SK-N-MC (cell line): ENCODE measurements around the gene SYT6.

ENCODE experiments used
- EZH2 ChIP-seq: fragments of 200-600 bp; sonication (generic); IDR thresholded peaks from one replicate; pipeline ENCODE4 v1.6.1; 2017; ENCODE audit warnings: antibody characterized with exemption
- FOXP2 ChIP-seq: optimal IDR thresholded peaks from 2 replicates; pipeline ENCODE3; 2011; ENCODE audit warnings: mild to moderate bottlenecking, moderate library complexity; ENCODE audit not compliant: insufficient read depth; ENCODE audit errors: extremely low read length, control extremely low read depth
- POLR2AphosphoS5 ChIP-seq: IDR thresholded peaks from 2 replicates; pipeline ENCODE4 v1.6.1; 2012; ENCODE audit warnings: mild to moderate bottlenecking, low read depth, low read length, borderline replicate concordance

GRCh38 chr1:114112775-114113174, 40.9 kb downstream of the SYT6 start:
- no peak for TF ChIP-seq EZH2
- no peak for TF ChIP-seq POLR2AphosphoS5
- TF ChIP-seq FOXP2, result no peak
